Smooth muscle cell (in vitro differentiated cells): Measurements from ENCODE around the gene RHEBL1. TPM values are rescaled to one million over a fixed set of nuclear protein-coding genes. Genes with fewer than 3 reads are reported as not detected.

ENCODE experiments used
- DNase-seq: peaks from one replicate; lab custom pipeline; 2025; ENCODE audit not compliant: unreplicated experiment; lab: John Stamatoyannopoulos, UW
- H2AFZ ChIP-seq: fragments of 200-600 bp; sonication (generic); 2 replicates; pipeline ENCODE4 v1.6.0; 2016; ENCODE audit warnings: antibody characterized with exemption, low read depth, mild to moderate bottlenecking
- H3F3A ChIP-seq: fragments of 200-600 bp; sonication (generic); 2 replicates; pipeline ENCODE4 v1.6.0; 2017; ENCODE audit warnings: antibody characterized with exemption, low read depth
- H3K27ac ChIP-seq: fragments of 200-600 bp; sonication (generic); 2 replicates; pipeline ENCODE4 v1.5.1; 2016; ENCODE audit warnings: low read depth, mild to moderate bottlenecking
- H3K27me3 ChIP-seq: fragments of 200-600 bp; sonication (generic); 2 replicates; pipeline ENCODE4 v1.6.1; 2016; ENCODE audit warnings: low read depth, mild to moderate bottlenecking
- H3K36me3 ChIP-seq: fragments of 200-600 bp; sonication (generic); 2 replicates; pipeline ENCODE4 v1.5.1; 2016; ENCODE audit warnings: low read depth
- H3K4me1 ChIP-seq: fragments of 200-600 bp; sonication (generic); 2 replicates; pipeline ENCODE4 v1.5.1; 2016; ENCODE audit warnings: low read depth
- H3K4me2 ChIP-seq: fragments of 200-600 bp; sonication (generic); 2 replicates; pipeline ENCODE4 v1.6.0; 2016; ENCODE audit warnings: mild to moderate bottlenecking
- H3K4me3 ChIP-seq: fragments of 200-600 bp; sonication (generic); 2 replicates; pipeline ENCODE4 v1.5.1; 2016; ENCODE audit warnings: mild to moderate bottlenecking
- H3K79me2 ChIP-seq: fragments of 200-600 bp; sonication (generic); 2 replicates; pipeline ENCODE4 v1.6.0; 2016; ENCODE audit warnings: low read depth, mild to moderate bottlenecking
- H3K9ac ChIP-seq: fragments of 200-600 bp; sonication (generic); 2 replicates; pipeline ENCODE4 v1.6.0; 2016; ENCODE audit warnings: low read depth
- H3K9me3 ChIP-seq: fragments of 200-600 bp; sonication (generic); replicated peaks from 2 replicates; pipeline ENCODE4 v1.5.1; 2016; ENCODE audit warnings: low read depth
- H4K20me1 ChIP-seq: fragments of 200-600 bp; sonication (generic); 2 replicates; pipeline ENCODE4 v1.6.0; 2016; ENCODE audit warnings: low read depth
- WGBS: methylation state at CpG from one replicate; pipeline ENCODE4 v1.1.7; 2016; ENCODE audit warnings: low lambda C conversion rate; 5-methylcytosine and 5-hydroxymethylcytosine counted together
- polyA plus RNA-seq: library from polyadenylated mRNA; unstranded; fragments of >200 nt; fragmentation: Nextera tagmentation; extraction: Ambion mirVana; gene quantifications from 2 replicates; pipeline ENCODE4 v1.2.1, GENCODE V29; 2016
- total RNA-seq: library from RNA; depleted of rRNA; stranded (reverse); fragments of >200 nt; gene quantifications from 2 replicates; pipeline ENCODE4 v1.2.3, GENCODE V29; 2014
- TF ChIP-seq, protein P1 (sequence below): fragments of 200-600 bp; sonication (generic); IDR thresholded peaks from 2 replicates; pipeline ENCODE4 v1.5.1; 2017; ENCODE audit warnings: borderline replicate concordance, mild to moderate bottlenecking, antibody characterized with exemption; ENCODE audit not compliant: insufficient read depth, poor library complexity, severe bottlenecking

The RHEBL1 gene
- total and polyA plus RNA-seq, 2 experiments from 2014 or later = 0.76 to 2.1 TPM

- Histone ChIP-seq H2AFZ (no peak overlapping the region), H3K4me2 (no peak overlapping the region), H3K36me3 (no peaks in the 10 kb centered on the region), H3K9ac (no peak overlapping the region), H3F3A (peaks cover 11% of the 10 kb centered on the region), H3K79me2 (no peaks in the 10 kb centered on the region), H3K4me3 (no peak overlapping the region), H3K27me3 (no peaks in the 10 kb centered on the region), H3K9me3 (no peaks in the 10 kb centered on the region), H3K27ac (no peak overlapping the region), H4K20me1 (no peaks in the 10 kb centered on the region), H3K4me1 (peaks cover 4% of the 10 kb centered on the region)
- 95% methylated on average over 15 of the region's 15 CpGs for WGBS
- TF ChIP-seq, protein P1, sequence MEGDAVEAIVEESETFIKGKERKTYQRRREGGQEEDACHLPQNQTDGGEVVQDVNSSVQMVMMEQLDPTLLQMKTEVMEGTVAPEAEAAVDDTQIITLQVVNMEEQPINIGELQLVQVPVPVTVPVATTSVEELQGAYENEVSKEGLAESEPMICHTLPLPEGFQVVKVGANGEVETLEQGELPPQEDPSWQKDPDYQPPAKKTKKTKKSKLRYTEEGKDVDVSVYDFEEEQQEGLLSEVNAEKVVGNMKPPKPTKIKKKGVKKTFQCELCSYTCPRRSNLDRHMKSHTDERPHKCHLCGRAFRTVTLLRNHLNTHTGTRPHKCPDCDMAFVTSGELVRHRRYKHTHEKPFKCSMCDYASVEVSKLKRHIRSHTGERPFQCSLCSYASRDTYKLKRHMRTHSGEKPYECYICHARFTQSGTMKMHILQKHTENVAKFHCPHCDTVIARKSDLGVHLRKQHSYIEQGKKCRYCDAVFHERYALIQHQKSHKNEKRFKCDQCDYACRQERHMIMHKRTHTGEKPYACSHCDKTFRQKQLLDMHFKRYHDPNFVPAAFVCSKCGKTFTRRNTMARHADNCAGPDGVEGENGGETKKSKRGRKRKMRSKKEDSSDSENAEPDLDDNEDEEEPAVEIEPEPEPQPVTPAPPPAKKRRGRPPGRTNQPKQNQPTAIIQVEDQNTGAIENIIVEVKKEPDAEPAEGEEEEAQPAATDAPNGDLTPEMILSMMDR = no peak
- no peak for DNase-seq
Observed at GRCh38 chr12:49022558-49023178, 47.1 kb downstream of the RHEBL1 start.

DNA sequence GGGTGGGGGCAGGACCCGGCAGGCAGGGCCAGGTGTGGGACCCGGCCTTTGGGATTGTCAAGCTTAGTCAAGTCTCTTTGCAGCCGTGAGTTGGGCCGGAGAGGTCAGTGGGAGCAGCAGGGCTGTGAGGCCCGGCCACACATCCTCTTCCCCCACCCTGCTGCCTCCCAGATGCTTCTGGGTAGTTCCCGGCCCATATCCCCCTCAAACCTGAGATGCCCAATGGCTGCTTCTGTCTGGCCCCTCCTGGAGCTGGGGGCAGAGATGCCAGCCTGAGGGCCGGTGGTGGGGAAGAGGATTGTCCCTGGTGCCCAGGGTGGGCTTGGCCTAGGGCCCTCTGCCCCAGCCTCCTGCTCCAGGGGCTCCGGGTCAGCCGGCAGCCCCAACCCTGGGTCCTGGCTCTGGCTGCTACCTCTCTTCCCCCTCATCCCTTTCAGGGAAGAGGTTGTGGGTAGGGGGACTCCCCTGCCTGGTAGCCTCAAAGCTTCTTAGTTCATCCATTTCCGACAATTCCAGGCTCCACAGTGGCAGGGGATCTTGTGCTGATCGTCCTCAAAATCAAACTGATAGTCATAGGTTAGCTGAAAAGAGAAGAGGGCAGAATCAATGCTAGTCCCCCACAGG is 48.4 kb downstream of the RHEBL1 start:
- H3K27ac ChIP-seq = no peak overlapping the region
- H3F3A ChIP-seq = peaks cover 11% of the 10 kb centered on the region
- no peak overlapping the region for H3K4me3 ChIP-seq
- H2AFZ ChIP-seq = no peak overlapping the region
- H3K4me1 ChIP-seq = peaks cover 8% of the 10 kb centered on the region
- no peaks in the 10 kb centered on the region for H4K20me1 ChIP-seq
- no peaks in the 10 kb centered on the region for H3K27me3 ChIP-seq
- TF ChIP-seq, protein P1 = no peak
- 95% methylated on average over 11 of the region's 11 CpGs for WGBS
- no peak overlapping the region for H3K4me2 ChIP-seq
- DNase-seq = no peak
- no peaks in the 10 kb centered on the region for H3K36me3 ChIP-seq
- peaks cover 10% of the 10 kb centered on the region for H3K79me2 ChIP-seq
- H3K9ac ChIP-seq = no peak overlapping the region
- H3K9me3 ChIP-seq = no peaks in the 10 kb centered on the region

DNA sequence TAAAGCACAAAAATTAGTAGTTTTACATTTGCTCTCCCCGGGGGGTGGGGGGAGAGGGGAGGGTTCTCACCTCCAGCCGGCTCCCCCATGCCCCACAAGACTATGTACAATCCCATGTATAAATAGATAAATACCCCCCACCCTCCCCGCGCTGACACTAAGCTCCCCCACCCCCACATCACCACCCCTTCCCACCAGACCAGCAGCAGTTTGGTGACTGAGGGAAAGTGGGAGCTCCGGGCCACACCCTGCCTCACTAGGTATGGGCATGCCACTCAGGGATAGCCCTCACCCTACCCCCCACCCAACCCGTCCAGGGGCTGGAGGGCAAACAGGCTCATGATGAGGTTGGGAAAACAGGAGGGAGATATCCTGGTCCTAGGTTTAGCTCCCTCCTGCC is 49.3 kb downstream of the RHEBL1 start:
- Histone ChIP-seq H2AFZ (no peak overlapping the region), H4K20me1 (no peaks in the 10 kb centered on the region), H3K4me2 (no peak overlapping the region), H3F3A (peaks cover 11% of the 10 kb centered on the region), H3K4me3 (no peak overlapping the region), H3K9me3 (no peaks in the 10 kb centered on the region), H3K79me2 (peaks cover 18% of the 10 kb centered on the region), H3K4me1 (peaks cover 8% of the 10 kb centered on the region), H3K27ac (peak overlapping the region; percentile 97), H3K9ac (no peak overlapping the region), H3K27me3 (no peaks in the 10 kb centered on the region), H3K36me3 (no peaks in the 10 kb centered on the region)
- TF ChIP-seq, protein P1 = no peak
- 100% methylated on average over 4 of the region's 6 CpGs for WGBS
- no peak for DNase-seq
